ENCODE measurements around the gene C16orf95.
"Not testable (repeated sequence)": the region's sequence is repeated elsewhere in the genome, so short reads cannot be mapped to it uniquely, and the experiment has no call there.

- not testable (repeated sequence) for TF ChIP-seq CTCF (IDR thresholded peaks at IDR 0.05; ENCODE audit: poor library complexity, severe bottlenecking); EP300 (conservative IDR thresholded peaks at IDR 0.05; ENCODE audit: poor library complexity, severe bottlenecking)
Measured at GRCh38 chr16:87339724-87340105, 22.5 kb upstream of the C16orf95 start.

Measured in neural cell (in vitro differentiated cells).